Measurements from ENCODE around the gene JUP.

GRCh38 chr17:41735744-41736143 is 50.8 kb downstream of the JUP start:
- TF ChIP-seq CTCF (IDR thresholded peaks at IDR 0.05): no peak
- no peak for TF ChIP-seq POLR2A (IDR thresholded peaks at IDR 0.05; ENCODE audit: low read depth)
